Measurements from ENCODE around the gene HEY2. TPM values are rescaled to one million over a fixed set of nuclear protein-coding genes. Genes with fewer than 3 reads are reported as not detected.
A peak's percentile ranks its signal among the peaks of the same experiment; 100 is the strongest.
"Not testable (repeated sequence)": the region's sequence is repeated elsewhere in the genome, so short reads cannot be mapped to it uniquely, and the experiment has no call there.

Gene HEY2
- total and polyA plus RNA-seq, 2 donors (not counting 1 experiment from before 2014, with no cell fraction given) = 0.12 TPM; not detected in 1

DNA sequence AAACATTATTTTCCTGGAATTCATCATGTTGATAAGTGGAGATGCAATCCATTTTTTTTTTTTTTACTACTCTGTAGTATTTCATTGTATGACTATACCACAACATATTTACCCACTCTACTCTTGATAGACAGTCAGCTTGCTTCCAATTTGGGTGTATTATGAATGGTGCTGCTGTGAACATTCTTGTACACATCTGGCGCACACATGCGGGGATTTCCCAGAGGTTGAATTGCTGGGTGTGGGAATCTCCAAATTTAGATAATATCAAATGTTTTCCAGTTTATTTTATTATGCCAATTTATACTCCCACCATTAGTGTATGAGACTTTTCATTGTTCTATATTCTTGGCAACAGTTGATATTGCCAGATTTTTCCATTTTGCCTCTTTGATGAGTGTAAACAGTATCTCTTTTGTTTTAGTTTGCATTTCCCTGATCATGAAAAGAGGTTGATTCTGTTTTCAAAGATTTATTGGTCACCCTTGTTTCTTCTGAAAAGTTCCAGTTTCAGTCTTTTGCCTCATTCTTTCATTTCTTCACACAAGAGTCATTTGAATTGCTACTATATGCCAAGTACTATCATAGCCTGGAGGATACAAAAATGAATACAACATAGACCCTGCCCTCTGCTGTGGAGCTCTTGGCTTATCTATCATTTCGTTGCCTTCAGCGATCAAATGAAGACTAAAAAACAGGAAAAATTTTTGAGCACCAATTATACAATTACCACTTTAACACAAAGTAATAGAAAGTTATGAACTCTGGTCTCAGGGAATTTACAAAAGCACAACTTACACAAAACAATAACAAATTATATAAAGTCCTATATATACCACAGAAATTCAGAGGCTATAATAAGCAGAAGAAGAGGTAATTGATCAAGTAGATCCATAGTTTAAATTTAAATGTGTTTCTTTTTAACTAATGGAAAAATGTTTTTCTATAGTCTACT lies 24.2 kb downstream of the HEY2 start:
- Histone ChIP-seq H3K4me2 (replicated peaks; ENCODE audit: low read depth, low read length, poor library complexity, severe bottlenecking) (no peak overlapping the region), H3K27me3 (replicated peaks in 1 of 4; ENCODE audit: control extremely low read depth in 1 of 4, control insufficient read depth in 3 of 4, insufficient read depth in 4 of 4, low read length in 3 of 4) (peaks cover 0 to 3% (median 0%) of the 10 kb centered on the region in 4 experiments), H3K79me2 (ENCODE audit: control insufficient read depth, insufficient read depth, low read length) (no peaks in the 10 kb centered on the region), H3K27ac (ENCODE audit: low read length in 2 of 2) (no peak overlapping the region), H3K9me3 (ENCODE audit: control extremely low read depth in 1 of 3, control insufficient read depth in 2 of 3, insufficient read depth in 1 of 3, low read length in 2 of 3) (no peaks in the 10 kb centered on the region), H3K36me3 (replicated peaks in 1 of 2; ENCODE audit: control extremely low read depth in 1 of 2, control insufficient read depth in 1 of 2, extremely low read depth in 1 of 2, insufficient read depth in 2 of 2, low read length in 1 of 2) (no peaks in the 10 kb centered on the region), H4K20me1 (ENCODE audit: control insufficient read depth, insufficient read depth, low read length, poor library complexity, severe bottlenecking) (no peaks in the 10 kb centered on the region), H2AFZ (ENCODE audit: insufficient read depth, low read depth, low read length, poor library complexity, severe bottlenecking) (no peak overlapping the region), H3K4me1 (ENCODE audit: control insufficient read depth in 2 of 2, insufficient read depth in 2 of 2, low read length in 2 of 2) (no peaks in the 10 kb centered on the region), H3K4me3 (ENCODE audit: control extremely low read depth in 1 of 5, extremely low read depth in 1 of 5, insufficient read depth in 1 of 5, low read depth in 2 of 5, low read length in 4 of 5) (no peak overlapping the region), H3K9ac (ENCODE audit: low read length) (no peak overlapping the region)
- H3K4me3 Mint-ChIP-seq = no peak overlapping the region
- ATAC-seq (ENCODE audit: low read depth) = no peak
- no peaks in the 10 kb centered on the region for H3K9me3 Mint-ChIP-seq (ENCODE audit: insufficient read depth)
- POLR2A ChIA-PET = no interaction called here
- no CpG with 5 or more reads among the region's 4 CpGs for WGBS (ENCODE audit: insufficient coverage)
- H3K27me3 Mint-ChIP-seq = peaks cover 23% of the 10 kb centered on the region
- H3K4me1 Mint-ChIP-seq = peaks cover 6% of the 10 kb centered on the region
- CTCF ChIA-PET = no interaction called here
- TF ChIP-seq, protein P1, sequence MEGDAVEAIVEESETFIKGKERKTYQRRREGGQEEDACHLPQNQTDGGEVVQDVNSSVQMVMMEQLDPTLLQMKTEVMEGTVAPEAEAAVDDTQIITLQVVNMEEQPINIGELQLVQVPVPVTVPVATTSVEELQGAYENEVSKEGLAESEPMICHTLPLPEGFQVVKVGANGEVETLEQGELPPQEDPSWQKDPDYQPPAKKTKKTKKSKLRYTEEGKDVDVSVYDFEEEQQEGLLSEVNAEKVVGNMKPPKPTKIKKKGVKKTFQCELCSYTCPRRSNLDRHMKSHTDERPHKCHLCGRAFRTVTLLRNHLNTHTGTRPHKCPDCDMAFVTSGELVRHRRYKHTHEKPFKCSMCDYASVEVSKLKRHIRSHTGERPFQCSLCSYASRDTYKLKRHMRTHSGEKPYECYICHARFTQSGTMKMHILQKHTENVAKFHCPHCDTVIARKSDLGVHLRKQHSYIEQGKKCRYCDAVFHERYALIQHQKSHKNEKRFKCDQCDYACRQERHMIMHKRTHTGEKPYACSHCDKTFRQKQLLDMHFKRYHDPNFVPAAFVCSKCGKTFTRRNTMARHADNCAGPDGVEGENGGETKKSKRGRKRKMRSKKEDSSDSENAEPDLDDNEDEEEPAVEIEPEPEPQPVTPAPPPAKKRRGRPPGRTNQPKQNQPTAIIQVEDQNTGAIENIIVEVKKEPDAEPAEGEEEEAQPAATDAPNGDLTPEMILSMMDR (IDR thresholded peaks at IDR 0.05) = no peak
- TF ChIP-seq EZH2 (IDR thresholded peaks at IDR 0.05; ENCODE audit: borderline replicate concordance, insufficient read depth, low read depth, low read length, poor library complexity, severe bottlenecking) = no peak
- DNase-seq = no peak
- H3K27ac Mint-ChIP-seq = no peak overlapping the region
- intact Hi-C loops (cut with micrococcal nuclease) = no loop called here

DNA sequence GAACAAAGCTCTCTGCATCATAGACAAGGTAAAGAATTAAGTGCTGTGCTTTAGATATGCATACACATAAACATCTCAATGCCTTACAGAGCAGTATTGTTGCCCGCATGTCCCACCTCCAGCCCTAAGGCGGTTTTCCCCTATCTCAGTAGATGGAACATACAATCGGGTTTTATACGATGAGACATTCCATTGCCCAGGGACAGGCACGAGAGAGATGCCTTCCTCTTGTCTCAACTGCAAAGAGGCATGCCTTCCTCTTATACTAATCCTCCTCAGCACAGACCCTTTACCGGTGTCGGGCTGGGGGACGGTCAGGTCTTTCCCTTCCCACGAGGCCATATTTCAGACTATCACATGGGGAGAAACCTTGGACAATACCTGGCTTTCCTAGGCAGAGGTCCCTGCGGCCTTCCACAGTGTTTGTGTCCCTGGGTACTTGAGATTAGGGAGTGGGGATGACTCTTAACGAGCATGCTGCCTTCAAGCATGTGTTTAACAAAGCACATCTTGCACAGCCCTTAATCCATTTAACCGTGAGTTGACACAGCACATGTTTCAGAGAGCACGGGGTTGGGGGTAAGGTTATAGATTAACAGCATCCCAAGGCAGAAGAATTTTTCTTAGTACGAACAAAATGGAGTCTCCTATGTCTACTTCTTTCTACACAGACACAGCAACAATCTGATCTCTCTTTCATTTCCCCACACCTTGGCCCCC lies 26.8 kb downstream of the HEY2 start:
- ATAC-seq (ENCODE audit: low read depth); H3K27me3 ChIP-seq (replicated peaks in 1 of 4; ENCODE audit: control extremely low read depth in 1 of 4, control insufficient read depth in 3 of 4, insufficient read depth in 4 of 4, low read length in 3 of 4); H3K9ac ChIP-seq (ENCODE audit: low read length); H3K4me3 Mint-ChIP-seq; H3K36me3 ChIP-seq (replicated peaks in 1 of 2; ENCODE audit: control extremely low read depth in 1 of 2, control insufficient read depth in 1 of 2, extremely low read depth in 1 of 2, insufficient read depth in 2 of 2, low read length in 1 of 2); H3K79me2 ChIP-seq (ENCODE audit: control insufficient read depth, insufficient read depth, low read length); H2AFZ ChIP-seq (ENCODE audit: insufficient read depth, low read depth, low read length, poor library complexity, severe bottlenecking); H3K9me3 Mint-ChIP-seq (ENCODE audit: insufficient read depth); H3K4me2 ChIP-seq (replicated peaks; ENCODE audit: low read depth, low read length, poor library complexity, severe bottlenecking); intact Hi-C loops (cut with micrococcal nuclease); H3K4me3 ChIP-seq (ENCODE audit: control extremely low read depth in 1 of 5, extremely low read depth in 1 of 5, insufficient read depth in 1 of 5, low read depth in 2 of 5, low read length in 4 of 5); H3K4me1 ChIP-seq (ENCODE audit: control insufficient read depth in 2 of 2, insufficient read depth in 2 of 2, low read length in 2 of 2); H4K20me1 ChIP-seq (ENCODE audit: control insufficient read depth, insufficient read depth, low read length, poor library complexity, severe bottlenecking); H3K9me3 ChIP-seq (ENCODE audit: control extremely low read depth in 1 of 3, control insufficient read depth in 2 of 3, insufficient read depth in 1 of 3, low read length in 2 of 3); H3K4me1 Mint-ChIP-seq; DNase-seq; H3K27ac ChIP-seq (ENCODE audit: low read length in 2 of 2): not testable (repeated sequence)
- CTCF ChIA-PET = interaction anchor here (1.7 kb wide), 1 partner anchor 198 kb away, joined by 5 read pairs; no protein-coding TSS in a partner anchor
- peaks cover 14% of the 10 kb centered on the region for H3K27me3 Mint-ChIP-seq
- POLR2A ChIA-PET = interaction anchor here (0.7 kb wide), 1 partner anchor 34 kb away, joined by 5 read pairs; no protein-coding TSS in a partner anchor
- peak overlapping the region; percentile 1 for H3K27ac Mint-ChIP-seq
- 100% methylated on average over 4 of the region's 14 CpGs for WGBS (ENCODE audit: insufficient coverage)
